Left colon (tissue), 2 donors: ENCODE measurements around the gene RNF126. TPM values are rescaled to one million over a fixed set of nuclear protein-coding genes. Genes with fewer than 3 reads are reported as not detected.
A peak's percentile ranks its signal among the peaks of the same experiment; 100 is the strongest.

Experiments
- ATAC-seq: fragments of 200-7000 bp; cut with Tn5 transposase; one replicate; pipeline ENCODE4 v1.9.1; 2020; ENCODE audit warnings: mild to moderate bottlenecking, moderate library complexity
- DNase-seq, 2 donors: peaks; one replicate each; pipeline ENCODE4 v3.0.0-alpha.2; 2020
- intact Hi-C, 2 donors: fragments of 100-400 bp; cut with DNase I in 1 of 2; cut with micrococcal nuclease in 1 of 2; formaldehyde crosslinking; loops; one replicate each; pipeline versions ENCODE4 v1.11.2 to v1.14.0; 2022; cut with DNase I, micrococcal nuclease
- total RNA-seq, 2 donors: library from RNA; stranded (reverse); fragmentation: NEBNext Ultra II Directional; extraction: Animal tissue kit (Norgen Biotek cat#: 25700); gene quantifications; one replicate each; pipeline ENCODE4 v1.2.1, GENCODE V29; 2021
- donor health status: DM: no; HTN: no; CAD: no.
- donor health status: DM: yes; HTN: yes; CAD: no.

The RNF126 gene
- total RNA-seq, 2 donors from 2014 or later, result 60.1 to 73.1 TPM

DNA sequence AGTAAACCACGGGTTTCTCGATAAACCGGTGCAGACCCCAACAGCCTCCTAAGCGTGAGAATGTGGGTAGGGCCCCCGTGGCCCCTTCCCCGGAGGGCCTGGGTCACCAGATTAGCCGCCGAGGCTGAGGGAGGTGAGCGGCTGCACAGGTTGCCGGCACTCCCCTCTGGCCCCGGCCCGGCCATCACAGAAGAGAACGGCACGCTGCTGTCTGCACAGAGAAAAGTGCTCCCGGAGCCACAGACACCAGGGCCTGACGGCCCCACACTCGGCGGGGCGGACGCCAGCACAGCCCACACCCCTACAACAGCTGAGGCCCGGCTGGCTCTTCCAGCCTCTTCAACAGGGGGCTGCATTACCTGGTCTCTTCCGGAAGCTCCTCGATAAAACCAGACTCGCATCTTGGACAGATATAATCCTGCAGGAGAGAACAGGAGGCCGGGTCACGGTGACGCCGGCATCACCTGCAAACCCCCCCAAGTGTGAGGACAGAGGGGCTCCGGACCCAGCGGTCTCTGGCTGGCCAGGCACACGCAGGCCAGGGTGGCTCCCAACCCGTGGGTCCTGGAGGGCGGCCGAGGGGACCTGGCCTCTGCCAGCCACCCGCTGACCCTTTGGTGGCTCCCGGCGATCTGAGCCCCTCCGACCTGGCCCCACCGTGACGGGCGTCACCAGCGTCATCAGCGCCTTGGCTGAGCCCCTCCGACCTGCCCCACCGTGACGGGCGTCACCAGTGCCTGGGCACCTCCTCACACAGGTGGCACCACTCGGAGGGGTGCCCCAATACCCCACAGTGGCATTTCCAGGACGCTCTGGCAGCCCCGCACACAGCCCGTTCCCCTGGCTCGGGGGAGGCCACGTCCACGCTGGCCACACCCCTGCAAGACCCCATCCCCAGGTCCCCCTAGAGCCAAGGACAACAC is 10.3 kb downstream of the RNF126 start:
- ATAC-seq, result no peak
- intact Hi-C loops, result no loop called here

DNA sequence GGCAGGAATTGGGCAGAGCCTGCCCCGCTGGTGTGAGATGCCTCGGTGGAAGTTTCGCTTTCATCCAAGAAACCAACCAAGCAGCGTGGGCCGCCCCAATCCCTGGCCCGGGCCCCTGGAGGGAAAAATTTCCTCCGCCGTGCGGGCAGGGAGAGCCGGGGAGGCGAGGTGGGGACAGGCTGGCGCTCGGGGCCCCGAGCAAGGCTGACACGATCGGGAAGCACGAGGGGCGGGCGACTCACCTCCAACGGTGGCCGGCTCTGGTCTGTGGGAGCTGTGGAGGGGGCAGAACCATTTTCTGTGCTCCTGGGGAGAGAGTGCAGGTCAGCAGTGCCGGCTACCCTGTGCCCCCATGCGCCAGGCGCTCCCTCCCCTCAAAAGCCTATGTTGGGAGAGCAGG is 11.0 kb downstream of the RNF126 start:
- no peak for ATAC-seq
- intact Hi-C loops, result no loop called here
- DNase-seq, result no peak

More for the DNA sequence above, 10.3 kb downstream of the RNF126 start:
- DNase-seq, result no peak

DNA sequence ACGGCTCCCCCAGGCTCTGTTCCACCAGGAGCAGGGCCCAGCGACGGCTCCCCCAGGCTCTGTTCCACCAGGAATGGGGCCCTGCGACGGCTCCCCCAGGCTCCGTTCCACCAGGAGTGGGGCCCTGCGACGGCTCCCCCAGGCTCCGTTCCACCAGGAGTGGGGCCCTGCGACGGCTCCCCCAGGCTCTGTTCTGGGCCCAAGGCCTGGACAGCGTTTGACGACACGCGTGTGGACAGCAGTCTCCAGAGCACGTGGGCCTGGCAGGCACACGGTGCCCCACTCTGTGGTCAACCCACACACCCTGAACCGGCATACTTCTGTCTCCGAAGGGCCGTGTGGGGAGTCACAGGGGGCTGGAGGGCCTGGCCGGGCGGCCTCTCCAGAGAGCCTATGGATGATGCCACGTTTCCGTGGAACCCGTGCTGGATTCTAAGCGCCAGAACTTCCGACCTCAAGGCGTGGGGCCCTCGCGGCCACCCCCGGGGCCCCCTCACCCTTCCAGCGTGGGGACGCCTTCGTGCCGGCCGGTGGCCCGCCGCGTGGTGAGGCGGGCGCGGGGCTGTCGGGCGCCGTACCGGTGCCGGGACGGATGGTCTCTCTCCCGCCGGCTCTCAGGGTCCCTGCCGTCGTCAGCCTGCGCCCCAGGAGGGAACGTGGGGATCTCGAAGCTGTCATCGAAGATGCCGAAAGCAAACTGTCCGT is 11.7 kb downstream of the RNF126 start:
- no peak for DNase-seq
- no peak for ATAC-seq
- intact Hi-C loops, result no loop called here

DNA sequence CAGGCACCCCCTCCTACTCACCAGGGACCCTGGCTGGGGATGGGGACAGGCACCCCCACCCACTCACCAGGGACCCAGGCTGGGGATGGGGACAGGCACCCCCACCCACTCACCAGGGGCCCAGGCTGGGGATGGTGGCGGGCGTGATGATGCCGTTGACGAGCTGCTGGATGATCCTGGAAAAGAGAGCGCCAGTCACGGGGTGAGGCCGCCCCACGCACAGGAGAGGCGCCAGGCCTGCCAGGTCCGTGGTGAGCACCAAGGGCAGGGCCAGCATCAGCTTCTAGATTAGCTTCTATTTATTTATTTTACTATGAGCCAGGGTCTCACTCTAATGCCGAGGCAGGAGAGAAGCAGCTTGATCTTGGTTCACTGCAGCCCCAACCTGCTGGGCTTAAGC is 12.9 kb downstream of the RNF126 start:
- DNase-seq (no peak), ATAC-seq (no peak)
- intact Hi-C loops, result no loop called here

DNA sequence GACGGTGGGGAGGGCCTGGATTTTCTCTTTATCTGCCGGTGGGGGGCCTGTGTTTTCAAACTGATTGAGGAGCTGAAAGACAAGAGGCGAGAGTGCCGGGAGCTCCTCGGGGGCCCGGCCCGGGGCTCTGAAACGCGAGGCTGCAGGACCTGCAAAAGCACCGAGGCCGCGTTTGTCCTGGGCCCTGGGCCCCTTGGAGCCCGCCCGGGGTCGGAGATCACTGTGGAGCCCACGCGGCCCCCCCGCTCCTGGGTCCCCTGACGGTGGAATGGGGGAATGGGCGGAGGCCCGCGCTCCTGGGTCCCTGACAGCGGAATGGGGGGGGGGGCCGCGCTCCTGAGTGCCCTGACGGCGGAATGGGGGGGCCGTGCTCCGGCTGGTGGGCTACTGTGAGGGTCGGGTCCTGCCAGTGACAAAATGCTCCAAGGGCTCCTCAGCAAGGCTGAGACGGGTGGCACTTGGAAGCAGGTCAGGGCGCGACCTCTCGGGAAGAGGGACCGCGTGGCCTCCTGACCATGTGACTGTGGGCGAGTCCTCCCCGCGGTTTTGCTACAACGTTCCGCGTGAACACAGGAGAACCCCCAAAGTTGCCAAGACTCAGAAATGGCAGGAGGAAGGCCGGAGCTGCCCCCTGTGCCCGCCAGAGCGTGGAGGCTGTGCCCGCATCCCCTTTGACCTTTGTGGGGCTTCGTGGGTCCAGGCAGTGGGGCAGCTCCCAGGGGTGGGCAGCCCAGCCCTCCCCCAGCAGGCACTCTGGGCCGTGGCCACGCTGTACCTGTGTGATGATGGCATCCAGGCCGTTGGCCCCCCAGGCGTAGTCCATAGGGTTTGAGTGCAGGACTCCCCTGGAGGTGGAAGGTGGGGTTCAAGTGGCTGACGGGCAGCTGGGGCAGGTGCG is 13.9 kb downstream of the RNF126 start:
- intact Hi-C loops, result no loop called here
- ATAC-seq, result no peak
- DNase-seq, result no peak

DNA sequence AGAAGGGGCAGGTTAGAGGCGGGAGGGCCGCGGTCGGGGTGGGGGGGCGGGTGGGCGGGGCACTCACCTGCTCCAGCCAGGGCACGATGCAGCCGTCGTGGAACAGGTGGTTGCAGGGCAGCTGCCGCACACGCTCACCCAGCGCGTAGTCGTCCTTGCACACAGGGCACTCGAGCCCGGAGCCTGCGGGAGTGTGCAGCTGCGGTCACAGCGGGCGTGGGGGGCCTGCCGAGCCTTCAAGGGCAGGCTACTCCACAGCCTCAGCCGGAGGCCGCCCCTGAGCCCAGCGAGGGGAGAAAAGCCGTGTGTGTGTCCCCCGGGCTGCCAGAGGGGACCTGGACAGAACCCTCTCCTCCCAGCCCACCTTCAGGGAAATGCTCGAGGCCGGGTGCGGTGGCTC is 14.7 kb downstream of the RNF126 start:
- intact Hi-C loops, result no loop called here
- ATAC-seq (no peak), DNase-seq (no peak)

DNA sequence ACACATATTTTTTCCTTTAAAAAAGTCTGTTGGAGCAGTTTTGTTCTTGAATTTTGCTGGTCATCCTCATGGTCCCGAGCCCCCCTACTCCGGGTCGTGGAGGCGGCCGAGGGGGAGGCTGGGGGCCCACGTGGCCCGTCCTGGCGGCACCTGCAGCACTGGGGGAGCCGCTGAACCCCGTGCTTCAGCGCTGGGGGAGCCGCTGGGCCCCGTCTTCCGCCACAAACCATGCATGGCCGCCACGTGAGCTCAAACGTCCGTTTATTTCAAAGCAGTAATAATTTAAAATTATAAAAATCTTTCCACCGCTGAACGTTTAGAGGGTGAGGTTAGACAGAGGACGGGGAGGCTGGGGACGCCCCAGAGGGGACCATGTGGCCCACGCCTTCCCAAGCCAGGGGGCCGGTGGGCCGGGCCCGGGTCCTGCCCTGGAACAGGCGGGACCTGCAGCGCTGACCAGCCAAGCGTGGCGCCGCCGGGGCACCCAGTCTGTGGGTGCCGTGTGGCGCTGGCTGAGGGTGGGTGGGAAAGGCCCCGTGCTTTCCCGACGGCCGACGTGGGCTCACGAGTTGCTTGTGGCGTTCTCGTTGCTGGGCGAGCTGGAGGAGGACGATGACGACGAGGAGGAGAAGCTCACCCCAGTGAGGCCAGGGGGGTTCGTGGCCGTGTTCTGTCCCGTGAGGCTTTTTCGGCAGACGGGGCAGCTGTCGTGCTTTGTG is 15.3 kb downstream of the RNF126 start:
- DNase-seq (no peak), ATAC-seq (no peak)
- intact Hi-C loops, result no loop called here

DNA sequence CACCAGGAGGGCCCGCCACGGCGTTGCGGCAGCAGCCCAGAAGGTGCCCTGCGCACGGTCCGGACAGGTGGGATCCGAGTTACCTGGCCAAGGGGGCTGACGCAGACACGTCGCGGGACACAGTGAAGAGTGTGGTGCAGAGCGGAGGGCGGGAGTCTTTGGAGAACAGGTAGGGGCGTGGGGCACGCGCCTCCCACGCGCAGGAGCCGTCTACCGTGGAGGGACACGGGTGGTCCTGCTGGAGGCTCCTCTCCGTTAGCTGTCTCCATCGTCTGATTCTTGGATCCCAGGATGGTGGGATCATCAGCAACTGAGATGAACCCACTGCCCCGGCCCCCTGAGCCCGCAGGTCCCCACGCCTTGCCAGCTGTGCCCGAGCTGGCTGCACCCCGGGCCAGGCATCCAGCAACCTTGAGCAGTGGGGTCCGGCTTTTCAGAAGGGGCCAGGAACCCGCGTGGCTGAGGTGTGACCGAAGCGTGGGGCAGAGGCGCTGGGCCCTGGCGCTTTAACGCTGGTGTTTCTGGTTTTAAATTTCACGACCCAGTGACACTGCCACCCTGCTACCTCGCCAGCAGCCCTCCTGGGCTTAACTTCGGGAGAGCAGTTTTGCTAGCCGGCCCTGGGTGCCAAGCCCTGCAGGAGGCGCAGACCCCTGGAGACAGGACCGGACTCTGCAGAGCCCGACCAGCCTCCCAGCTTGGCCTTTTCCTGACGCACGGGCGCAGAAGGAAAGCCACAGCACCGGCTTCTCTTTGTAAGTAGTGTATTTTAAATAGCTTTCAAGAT is 16.0 kb downstream of the RNF126 start:
- DNase-seq, result no peak
- intact Hi-C loops, result no loop called here
- ATAC-seq, result peak; percentile 6

DNA sequence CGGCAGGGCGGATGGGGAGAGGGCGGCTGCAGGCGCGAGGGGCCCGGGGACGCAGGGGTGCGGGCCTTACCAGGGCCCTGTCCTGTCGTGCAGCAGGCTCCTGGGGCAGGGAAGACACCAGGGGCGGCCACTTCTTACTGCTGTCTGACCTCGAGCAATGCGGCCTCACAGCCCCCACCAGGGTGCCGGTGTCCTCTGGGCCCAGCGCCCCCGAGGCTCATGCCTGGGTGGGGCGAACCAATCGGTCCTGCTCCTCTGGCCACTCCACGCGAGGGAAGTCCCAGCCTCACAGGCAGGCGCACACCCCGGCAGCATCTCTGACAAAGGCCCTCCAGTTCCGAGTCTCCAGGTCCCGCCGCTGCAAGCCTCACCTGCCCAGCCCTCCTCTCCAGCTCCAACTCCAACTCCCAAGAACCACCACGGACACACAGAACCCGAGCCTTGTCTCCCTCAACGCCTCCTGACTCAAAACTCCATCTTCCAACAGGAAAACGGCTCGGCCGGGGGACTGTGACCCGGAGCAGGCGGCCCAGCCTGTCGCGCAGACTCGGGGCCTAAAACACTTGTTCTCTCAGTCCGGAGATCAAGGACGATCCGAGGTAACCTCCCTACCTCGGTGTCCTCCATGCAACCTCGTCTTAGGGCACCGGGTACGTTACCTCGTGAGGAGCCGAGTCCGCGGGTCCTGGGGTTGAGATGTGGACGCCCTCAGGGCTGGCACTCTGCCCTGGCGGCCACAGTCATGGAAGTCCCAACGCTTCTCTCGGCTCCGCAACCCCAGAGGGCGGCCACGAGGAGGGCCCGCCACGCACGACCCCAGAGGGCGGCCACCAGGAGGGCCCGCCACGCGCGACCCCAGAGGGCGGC is 16.9 kb downstream of the RNF126 start:
- DNase-seq, result no peak
- ATAC-seq, result peak; percentile 2
- intact Hi-C loops, result no loop called here

DNA sequence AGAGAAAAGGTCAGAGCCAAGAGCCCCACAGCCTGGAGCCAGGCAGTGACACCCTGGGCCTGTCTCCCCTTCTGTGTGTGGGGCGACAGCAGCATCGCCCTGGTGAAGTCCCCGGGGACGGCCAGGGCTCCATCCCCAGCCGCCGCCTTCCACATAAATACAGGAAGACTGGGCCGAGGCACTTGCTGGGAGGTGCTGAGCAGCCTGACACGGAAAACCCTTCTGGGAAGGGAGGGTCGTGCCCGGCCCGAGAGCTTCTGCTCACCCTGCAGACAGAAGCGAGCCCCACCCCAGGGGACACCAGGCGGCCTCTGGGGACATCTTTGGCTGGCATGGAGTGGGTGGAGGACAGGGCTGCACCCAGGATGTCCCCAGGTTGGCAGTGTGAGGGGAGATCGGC is 18.2 kb downstream of the RNF126 start:
- intact Hi-C loops, result no loop called here
- no peak for ATAC-seq
- no peak for DNase-seq

DNA sequence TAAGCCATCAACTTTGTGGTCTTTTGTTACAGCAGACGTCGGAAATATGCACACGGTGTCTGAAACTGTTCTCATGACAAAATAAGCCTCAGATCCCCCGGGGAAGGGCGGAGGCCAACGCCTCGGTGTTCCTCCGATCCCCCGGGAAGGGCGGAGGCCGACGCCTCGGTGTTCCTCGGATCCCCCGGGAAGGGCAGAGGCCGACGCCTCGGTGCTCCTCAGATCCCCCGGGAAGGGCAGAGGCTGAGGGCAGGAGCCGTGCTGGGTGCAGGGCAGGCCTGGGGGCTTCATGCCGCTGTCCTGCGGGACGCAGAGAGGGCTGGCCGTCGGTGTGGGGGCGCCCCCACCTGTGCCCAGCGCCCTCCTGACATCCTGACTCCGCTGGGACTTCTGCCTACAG is 18.7 kb downstream of the RNF126 start:
- ATAC-seq, result no peak
- intact Hi-C loops, result no loop called here
- no peak for DNase-seq

DNA sequence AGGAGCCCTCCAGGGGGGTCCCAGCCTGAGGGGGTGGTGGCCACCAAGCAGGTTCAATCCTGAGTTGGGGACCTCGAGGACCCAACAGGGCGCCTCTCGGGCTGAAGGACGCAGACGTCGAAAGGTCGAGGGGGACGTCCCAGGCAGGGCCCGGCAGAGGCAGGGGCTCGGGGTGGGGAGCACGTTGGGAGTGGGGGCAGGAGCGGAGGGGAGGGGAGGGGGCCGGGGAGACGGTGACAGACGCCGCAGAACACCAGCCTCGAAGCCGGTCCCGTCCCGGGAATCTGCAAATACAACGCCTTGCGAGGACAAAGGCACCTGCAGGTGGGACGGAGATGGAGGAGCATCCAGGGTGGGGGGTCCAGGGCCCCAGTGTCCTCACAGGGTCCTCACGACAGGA is 19.3 kb downstream of the RNF126 start:
- intact Hi-C loops, result no loop called here
- no peak for DNase-seq
- no peak for ATAC-seq

DNA sequence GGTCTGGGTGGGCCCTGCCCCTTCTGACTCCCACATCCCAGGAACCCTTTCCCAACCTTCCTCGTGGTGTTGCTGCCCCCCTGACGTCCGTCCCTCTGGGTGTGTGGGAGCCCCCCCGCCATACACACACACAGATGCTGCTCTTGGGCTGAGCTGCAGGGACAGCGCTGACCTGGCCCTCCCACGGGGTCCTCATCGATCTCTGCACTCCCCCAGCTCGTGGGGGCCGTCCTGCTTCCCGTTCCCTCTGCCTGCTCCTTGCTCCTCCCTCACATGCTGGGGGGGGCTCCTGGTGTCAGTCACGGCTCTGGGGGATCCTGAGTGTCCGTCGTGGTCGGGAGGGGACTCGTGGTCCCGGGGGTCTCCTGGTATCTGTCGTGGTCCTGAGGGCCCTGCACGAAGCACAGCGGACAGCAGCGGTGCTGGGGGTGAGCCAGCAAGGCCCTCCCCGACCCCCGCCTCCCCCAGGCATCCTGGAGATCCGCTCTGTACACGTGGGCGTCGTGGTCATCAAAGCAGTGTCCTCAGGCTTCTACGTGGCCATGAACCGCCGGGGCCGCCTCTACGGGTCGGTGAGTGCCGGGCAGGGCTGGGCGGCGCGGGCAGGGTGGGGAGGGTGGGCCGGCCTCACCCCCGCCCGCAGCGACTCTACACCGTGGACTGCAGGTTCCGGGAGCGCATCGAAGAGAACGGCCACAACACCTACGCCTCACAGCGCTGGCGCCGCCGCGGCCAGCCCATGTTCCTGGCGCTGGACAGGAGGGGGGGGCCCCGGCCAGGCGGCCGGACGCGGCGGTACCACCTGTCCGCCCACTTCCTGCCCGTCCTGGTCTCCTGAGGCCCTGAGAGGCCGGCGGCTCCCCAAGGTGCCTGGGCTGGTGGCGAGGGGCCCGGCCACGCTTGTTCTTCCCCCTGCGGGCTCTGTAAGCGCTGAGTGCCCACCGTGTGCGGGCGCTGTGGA is 20.0 kb downstream of the RNF126 start:
- DNase-seq (no peak), ATAC-seq (no peak)
- intact Hi-C loops, result no loop called here

DNA sequence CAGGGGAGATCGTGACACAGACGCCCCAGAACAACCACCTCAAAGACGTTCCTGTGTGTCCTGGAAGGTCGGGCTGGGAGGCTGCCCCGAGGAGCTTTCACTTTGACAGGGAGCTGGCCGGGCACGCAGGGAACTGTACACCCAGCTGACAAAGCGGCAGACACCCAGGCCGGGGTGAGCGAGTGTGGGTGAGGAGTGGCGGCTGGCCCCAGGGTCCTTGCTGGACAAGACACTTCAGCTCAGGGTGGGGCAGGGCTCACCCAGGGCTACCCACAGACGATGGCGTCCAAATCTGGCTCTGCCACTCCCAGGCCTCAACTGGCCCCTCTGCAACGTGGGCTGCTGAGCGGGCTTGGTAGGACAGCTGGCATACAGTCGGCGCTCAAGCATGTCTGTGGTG is 21.3 kb downstream of the RNF126 start:
- no peak for ATAC-seq
- intact Hi-C loops, result no loop called here

DNA sequence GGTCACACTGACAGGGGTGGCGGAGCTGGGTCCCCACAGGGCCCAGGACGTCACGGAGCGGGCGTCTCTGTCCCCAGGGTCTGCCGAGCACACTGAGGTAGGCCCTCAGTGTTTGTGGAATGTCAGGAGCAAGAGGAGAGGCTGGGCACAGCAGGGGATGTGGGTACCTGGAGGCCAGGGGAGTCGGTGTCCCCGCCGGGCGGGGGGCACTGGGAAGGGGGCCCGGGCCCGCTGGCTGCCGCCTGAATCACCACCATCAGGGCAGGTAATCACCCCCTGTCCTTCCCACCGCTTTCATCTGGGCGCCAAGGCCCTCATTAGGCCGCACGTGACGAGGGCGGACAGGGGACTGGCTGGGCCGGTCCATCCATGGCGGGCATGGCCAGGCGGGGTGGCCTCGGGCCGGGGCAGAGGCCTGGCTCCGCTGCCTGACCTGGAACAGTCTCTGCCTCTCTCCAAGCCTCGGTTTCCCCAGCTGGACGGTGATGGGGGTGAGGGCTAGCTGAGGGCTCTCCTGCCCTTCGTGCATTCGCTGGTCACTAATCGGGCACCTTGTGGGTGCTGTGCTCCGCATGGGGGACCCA is 22.3 kb downstream of the RNF126 start:
- DNase-seq (no peak), ATAC-seq (no peak)
- intact Hi-C loops, result no loop called here

More for the DNA sequence above, 21.3 kb downstream of the RNF126 start:
- DNase-seq, result no peak

DNA sequence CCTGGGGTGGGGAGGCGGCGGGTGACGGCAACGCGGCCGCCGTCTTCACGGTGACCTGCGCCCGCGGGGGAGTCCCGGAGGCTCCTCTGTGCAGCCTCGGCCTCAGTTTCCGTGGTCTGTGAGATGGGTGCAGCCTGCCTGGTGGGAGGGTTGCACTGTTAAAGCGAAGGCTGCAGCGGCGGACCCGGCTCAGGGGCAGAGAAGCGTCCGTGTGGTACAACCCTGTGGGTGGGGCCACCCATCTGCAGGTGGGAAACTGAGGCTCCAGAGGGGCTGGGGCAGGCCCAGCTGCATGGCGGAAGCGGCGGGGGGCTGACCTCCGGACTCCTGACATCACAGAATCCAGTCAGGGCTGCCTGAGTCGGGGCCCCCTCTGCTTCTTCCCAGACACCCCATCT is 22.9 kb downstream of the RNF126 start:
- DNase-seq (no peak), ATAC-seq (no peak)
- intact Hi-C loops, result no loop called here
